ENCODE results near the gene ZBTB37.
A peak's percentile ranks its signal among the peaks of the same experiment; 100 is the strongest.
"Not testable (repeated sequence)": the region's sequence is repeated elsewhere in the genome, so short reads cannot be mapped to it uniquely, and the experiment has no call there.

The ZBTB37 gene

DNA sequence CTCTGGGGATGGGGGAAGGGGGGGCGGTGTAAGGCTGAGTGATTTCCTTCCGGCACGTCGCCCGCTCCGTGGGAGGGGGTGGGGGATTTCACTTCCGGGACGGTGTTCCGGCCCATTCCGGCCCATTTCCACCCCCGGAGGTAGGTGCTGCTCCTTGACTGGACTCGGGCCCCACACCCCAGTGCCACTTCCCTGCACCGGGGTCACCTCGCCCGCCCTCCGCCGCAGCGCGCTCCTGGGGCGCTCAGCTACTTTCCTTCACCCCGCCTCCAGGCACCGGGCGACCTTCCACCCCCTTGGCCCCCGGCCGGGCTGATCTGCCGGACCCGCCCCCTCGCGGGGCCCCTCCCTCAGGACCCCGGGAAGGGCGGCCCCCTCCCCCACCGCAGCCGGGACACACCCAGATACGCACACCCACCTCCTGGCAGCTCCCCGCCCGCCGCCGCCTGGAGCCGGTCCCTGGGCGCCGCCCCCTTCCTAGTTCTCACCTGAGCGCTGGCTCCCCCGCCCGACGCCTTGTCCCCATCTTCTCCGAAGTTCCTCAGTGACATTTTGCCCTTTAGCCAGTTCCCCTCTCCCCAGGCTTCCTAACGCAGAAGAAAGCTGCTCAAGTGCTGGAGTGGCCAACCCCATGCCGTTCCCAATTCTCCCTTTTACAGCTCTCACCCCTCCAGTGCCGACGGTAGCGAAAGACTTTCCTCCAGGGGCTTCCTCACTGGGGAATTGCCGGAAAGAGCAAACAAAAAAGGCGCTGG, at the start of gene ZBTB37:
TSS of gene ZBTB37 (plus strand) at position 115 of the 755 bp plus-strand sequence. CDS start 1,846 bp downstream, outside the sequence.
- peak; percentile 72 for DNase-seq

- no peak for DNase-seq
Measured at GRCh38 chr1:173818459-173818858, 49.7 kb upstream of the ZBTB37 start.

- no peak for DNase-seq
Measured at GRCh38 chr1:173821680-173822079, 46.5 kb upstream of the ZBTB37 start.

DNA sequence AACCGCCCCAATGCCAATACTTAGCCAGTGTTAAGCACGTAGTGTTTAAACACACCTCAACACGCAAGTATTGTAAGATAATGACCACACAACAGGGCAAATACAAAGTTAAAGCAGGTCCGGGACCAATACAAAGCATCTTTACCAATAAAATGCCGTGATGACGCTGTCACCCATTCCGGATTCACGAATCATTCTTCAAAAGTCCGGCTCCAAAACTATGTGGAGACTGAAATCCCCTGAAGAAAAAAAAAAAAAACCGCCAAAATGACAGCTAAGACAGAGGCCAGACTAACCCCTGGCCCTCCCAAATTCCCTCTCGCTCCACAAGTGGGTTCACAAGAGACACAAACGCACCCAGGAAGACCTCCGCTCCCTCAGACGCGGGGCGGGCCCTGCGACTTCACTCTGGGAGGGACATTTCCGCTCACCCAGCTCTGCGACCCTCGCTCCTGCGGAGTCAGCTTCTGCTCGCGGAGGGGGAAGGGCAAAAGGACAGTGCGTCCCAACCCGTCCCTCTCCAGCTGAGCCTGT, 44.3 kb upstream of the ZBTB37 start:
- no peak for DNase-seq

DNA sequence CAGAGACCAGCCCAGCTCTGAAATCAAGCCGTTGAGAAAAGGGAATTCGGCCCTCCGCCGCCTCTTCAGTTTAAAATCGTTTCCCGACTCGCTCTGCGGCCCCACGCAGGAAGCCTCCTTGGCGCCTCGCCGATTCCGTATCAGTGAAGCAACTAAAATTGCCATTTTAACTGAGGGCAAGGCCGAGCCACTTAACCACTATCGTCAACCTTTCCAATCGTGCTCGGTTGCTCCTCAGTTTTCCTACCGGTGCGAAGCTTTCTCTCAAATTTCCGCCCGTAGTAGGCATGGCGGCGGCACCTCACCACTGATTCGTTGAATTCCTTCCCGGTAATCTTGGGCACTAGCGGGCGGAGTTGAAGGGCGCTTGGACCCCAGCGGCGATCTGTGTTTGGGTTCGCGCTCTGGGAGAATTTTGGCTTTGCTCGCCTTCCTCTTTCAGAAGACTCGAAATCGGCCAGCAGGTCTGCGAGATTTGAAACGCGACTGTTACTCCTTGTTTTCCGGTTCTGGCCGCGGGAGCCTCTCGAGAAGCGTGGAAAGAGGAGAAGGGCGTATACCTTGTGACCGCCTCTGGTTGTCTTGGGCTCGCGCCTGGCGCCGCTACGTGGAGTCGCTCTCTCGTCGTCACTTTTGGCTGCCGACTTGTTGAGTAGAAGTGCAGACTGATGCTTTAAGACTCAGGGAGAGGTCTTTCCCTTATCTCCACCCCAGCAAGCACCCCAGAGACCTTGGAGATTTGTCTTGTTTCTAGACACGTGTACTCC, 43.7 kb upstream of the ZBTB37 start, which contains the start of the genes CENPL and DARS2:
TSS of gene CENPL (minus strand) at position 569 of the 767 bp plus-strand sequence. CDS start 13,584 bp downstream, outside the sequence.
TSS of gene DARS2 (plus strand) at position 359 of the 767 bp plus-strand sequence. CDS start 557 bp downstream, outside the sequence.
- peak; percentile 96 for DNase-seq

- no peak for DNase-seq
Measured at GRCh38 chr1:173827611-173828010, 40.6 kb upstream of the ZBTB37 start.

DNA sequence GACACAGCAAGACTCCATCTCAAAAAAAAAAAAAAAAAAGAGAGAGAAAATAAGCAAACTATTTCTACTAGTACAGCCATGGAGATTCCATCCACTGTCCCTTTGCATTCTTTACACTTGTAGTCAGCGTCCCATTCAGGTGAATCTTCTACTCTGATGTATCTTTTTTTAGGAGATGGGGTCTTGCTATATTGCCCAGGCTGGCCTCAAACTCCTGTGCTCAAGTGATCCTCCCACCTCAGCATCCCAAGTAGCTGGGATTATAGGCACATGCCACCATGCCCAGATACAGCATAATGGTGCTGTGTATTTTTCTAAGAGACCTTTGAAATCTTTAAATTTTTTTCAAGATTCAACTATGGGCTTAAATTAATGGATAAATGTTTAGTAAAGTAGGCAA, 35.4 kb upstream of the ZBTB37 start:
- DNase-seq: no peak

DNA sequence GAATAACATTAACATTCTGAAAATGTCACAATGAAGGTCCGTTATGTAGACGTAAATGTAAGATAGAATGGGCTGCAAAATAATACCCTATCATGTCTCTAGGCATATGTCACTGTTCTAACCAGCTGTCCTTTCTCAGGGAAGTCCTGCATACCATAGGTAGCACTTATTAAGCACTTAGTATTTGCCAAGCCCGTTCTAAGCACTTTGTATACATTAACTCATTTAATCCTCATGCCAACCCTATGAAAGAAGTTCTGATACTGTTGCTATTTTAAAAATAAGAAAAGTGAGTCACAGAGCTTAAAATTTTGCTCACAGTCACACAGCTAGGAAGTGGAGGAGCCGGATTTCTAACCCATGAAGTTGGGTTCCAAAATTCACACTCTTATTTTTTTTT, 16.1 kb upstream of the ZBTB37 start:
- DNase-seq: no peak

DNA sequence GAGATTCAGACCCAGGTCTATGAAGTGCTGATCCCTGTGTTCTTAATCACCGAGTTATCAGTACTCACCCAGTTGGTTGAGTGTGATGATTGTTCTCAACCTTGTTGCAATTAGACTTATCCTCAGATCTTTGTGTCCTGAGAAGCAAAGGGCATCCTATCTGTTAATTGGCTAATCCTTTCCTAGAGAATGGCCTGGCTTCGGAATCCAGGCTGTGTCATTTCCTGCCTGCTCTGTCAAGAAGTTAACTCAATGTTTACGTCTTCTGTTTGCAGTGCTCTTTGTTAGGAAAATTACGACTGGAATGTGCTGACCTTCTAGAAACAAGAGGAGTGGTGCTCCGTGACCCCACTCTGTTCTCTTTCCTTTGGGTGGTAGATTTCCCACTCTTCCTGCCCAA, 15.1 kb upstream of the ZBTB37 start:
- no peak for DNase-seq

DNA sequence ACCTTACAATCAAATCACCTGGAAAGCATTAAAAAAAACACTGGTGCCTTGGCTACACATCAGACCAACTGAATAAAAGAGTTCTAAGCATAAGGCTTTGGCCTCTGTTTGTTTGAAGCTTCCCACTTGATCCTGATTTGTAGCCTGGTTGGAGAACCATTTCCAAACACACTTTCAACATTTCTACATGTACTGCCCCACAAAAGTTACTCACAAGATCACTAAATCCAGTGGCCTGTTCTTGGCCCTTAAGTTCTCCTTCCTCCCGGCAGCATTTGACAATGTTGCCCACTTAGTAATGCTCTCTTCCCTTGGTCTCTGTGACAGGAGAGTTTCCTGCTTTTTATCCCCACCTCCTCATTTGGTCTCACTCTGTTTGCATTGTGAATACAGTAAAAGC, 12.2 kb upstream of the ZBTB37 start:
- no peak for DNase-seq

DNA sequence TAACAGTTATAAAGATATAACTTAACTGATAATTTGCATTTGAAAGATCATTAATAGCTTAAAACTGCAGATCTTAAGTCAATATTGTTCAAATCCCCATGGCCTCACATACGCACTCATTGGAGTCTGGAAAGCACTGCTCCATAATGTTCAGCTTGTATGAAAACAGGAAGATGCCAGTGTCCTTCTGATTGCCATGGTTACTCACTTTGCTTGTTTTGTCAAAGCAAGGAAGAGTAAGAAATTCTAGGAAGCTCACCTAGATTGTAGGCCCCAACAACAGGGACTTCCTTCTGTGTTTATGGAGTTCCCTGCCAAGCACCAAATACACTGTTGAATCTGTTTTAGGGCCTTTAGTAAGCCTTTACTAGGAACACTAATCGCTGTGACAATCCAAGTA, 11.3 kb upstream of the ZBTB37 start:
- no peak for DNase-seq

- no peak for DNase-seq
Measured at GRCh38 chr1:173857363-173857917, 10.7 kb upstream of the ZBTB37 start.

DNA sequence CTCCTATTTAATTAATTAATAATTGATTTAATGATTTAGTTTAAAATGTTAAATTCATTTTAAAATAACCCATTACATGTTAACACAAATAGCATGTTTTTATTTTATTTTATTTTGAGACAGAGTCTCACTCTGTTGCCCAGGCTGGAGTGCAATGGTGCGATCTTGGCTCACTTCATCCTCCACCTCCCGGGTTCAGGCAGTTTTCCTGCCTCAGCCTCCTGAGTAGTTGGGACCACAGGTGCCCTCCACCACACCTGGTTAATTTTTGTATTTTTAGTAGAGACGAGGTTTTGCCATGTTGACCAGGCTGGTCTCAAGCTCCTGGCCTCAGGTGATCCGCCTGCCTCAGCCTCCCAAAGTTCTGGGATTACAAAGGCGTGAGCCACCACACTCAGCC, 8.6 kb upstream of the ZBTB37 start:
- DNase-seq: not testable (repeated sequence)

DNA sequence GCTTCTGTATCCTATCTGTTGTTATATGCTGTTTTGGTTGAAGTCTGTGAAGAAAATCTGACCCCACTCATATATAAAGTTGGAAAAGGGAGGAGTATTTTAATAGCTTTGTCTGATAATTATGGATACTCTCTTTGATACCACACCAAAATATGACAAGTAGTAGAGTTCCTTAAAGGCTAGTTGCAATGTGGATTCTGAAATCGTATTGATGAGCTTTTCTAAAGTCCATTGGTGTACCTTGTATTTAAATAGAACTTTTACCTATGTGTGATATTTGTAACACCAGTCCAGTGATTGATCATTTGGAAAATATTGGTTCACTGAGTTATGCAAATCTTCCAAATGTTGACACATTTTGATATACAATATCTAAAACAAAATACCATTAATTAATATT, 8.1 kb upstream of the ZBTB37 start:
- DNase-seq: no peak

- no peak for DNase-seq
Measured at GRCh38 chr1:173861731-173862145, 6.4 kb upstream of the ZBTB37 start.

DNA sequence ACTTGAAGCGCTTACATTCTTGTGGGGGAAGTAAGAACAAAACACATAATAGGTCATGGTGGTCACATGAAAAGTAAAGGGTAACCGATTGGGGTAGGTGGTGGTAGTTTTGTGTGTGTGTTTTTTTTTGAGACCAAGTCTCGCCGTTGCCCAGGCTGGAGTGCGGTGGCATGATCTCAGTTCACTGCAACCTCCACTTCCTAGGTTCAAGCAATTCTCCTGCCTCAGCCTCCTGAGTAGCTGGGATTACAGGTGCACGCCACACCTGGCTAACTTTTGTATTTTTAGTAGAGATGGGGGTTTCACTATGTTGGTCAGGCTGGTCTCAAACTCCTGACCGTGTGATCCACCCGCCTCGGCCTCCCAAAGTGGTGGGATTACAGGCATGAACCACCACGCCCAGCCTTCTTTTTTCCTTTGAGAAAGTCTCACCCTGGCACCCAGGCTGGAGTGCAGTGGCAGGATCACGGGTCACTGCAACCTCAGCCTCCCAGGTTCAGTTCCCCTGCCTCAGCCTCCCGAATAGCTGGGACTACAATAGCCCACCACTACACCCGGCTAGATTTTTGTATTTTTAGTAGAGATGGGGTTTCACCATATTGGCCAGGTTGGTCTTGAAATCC, 5.9 kb upstream of the ZBTB37 start:
- not testable (repeated sequence) for DNase-seq

DNA sequence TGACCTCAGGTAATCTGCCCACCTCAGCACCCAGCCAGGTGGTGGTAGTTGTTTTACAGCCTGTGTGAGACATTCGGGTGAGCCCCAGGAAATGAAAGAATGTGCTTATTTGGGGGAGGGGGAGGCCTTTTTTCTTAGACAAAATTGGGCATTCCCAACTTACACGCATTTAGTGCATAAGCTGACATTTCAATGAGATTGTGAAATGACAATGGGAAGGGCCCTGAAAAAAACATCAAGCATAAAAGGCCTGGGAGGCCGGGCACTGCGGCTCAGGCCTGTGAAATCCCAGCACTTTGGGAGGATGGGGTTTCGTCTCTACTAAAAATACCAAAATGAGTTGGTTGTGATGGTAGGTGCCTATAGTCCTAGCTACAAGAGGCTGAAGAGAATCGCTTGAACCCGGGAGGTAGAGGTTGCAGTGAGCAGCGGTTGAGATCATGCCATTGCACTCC, 5.4 kb upstream of the ZBTB37 start:
- DNase-seq: no peak

DNA sequence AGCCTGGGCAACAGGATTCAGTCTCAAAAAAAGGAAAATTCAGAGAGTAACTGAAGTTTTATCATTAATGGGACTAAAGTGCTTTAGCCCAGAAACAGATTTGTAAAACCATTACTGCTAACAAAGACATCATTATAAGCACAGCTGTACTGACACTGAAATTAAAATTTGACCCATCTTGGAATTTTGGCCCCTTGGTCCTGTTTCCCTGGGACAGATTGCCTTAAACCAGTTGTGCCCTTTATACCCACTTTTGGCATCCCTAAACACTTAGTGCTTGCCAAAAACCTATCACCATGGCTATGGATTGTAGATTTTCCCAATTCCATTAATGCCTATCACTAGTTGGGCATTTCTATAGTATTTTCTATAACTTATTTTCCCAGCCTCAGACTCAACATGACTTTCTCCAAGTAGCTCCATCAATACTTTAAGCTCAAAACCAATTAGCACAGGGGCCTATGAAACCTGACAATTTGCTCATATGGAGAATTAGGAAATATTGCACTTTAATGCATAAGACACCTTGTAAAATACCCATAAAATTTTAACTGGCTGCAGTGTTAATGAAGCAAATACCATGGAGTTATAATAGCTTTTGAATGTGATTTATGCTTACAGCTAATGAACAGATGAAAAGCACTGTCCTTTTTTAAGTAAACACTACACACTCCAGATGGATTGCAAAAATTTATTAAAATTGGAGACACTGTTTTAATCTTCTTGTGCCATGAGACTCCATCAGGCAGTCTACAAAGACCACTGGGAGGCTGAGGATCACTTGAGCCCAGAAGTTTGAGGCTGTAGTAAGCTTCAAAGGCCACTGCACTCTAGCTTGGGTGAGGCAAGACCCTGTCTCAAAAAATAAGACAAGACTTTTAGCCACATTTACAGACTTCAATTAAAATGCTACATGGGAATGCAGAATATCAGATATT, 4.7 kb upstream of the ZBTB37 start:
- DNase-seq: no peak

DNA sequence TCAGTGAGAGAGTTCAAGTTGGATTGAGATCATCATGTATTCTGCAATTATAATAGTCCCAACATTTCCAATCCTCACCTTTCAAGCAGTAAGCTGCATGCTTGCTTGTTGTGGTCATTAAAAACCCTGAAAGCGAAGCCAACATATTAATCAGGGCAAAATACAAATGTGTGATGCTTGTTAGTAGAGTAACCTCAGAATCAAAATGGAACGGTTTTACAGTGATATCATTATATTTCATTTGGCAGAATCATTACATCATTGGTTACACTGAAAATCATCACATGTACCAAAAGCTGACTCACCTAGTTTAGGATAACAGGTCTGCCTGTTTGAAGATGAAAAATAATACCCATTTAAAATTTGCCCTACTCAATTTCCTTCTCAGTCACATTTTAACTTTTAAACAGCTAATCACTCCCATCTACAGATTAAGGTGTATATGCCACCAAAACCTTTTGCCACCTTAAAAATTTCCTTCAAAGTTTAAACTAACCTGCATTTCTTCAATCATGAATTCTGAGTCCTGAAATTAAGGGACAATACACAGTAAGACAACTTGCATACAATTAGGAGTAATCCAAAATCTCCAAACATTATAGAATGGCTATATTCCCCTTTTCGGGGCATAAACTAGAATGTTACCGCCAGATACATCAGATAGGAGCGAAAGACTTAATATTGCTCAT, 3.9 kb upstream of the ZBTB37 start:
- DNase-seq: no peak

DNA sequence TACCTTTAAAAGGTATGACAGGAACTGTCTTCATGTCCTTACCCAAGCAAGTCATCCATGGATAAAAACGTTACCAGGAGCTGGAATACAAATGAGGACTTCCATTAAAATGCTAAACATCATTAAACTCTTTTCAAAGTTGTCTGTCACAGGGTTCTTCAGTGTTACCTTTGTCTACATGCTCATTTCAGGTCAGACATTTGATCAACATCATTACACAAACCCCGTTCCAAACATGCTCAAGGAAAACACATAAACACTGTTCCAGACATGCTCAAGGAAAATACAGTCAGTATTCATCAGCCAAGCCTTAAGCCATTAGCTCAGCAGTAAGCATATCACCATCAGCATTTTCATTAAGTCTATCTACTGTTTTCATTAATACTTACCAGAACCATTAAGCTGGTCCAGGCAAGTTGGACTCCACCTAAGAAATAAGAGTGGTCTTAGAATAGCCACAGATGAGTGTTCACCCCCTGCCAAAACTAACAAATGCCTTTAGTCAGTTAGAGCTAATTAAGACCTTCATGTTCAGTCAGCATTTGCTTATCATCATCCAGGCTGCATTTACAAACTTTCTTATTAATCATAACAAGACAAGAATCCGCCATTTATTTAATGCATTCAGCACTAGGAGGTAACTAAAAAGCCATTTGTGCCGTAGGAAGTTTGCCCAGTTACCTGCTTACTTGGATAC, 2.6 kb upstream of the ZBTB37 start:
- no peak for DNase-seq

Measured in NCI-H2029 (cell line).